K562 (cell line): ENCODE data around the gene ETNK1. TPM values are rescaled to one million over a fixed set of nuclear protein-coding genes. Genes with fewer than 3 reads are reported as not detected.
A peak's percentile ranks its signal among the peaks of the same experiment; 100 is the strongest.

Source experiments
- CHD7 ChIP-seq: fragments of 200-600 bp; sonication (generic); IDR thresholded peaks from one replicate; pipeline ENCODE4 v1.6.1; 2012; ENCODE audit warnings: mild to moderate bottlenecking, low read depth, low read length, inconsistent platforms
- DMBX1 ChIP-seq: fragments of 250-450 bp; sonication (Bioruptor Pico); IDR thresholded peaks from 2 replicates; pipeline ENCODE4 v1.8.0; 2022; ENCODE audit warnings: inconsistent platforms, mild to moderate bottlenecking, moderate library complexity, borderline replicate concordance
- FOXK1 ChIP-seq: sonication (generic); formaldehyde crosslinking; IDR thresholded peaks from 2 replicates; pipeline ENCODE4 v1.8.0; 2022; ENCODE audit warnings: missing genetic modification reagents, mild to moderate bottlenecking, borderline replicate concordance
- REST ChIP-seq, 2 experiments: fragments of 450-650 bp; formaldehyde crosslinking in 1 of 2; IDR thresholded peaks; 2 replicates each; pipeline versions ENCODE4 v1.4.0 to v1.6.1; 2014 to 2020; ENCODE audit warnings: mild to moderate bottlenecking in 2 of 2, borderline replicate concordance in 1 of 2, low read depth in 1 of 2
- RNF2 ChIP-seq: sonication (generic); IDR thresholded peaks from 2 replicates; pipeline ENCODE4 v1.6.1; 2016
- TCF3 ChIP-seq: sonication (generic); formaldehyde crosslinking; IDR thresholded peaks from 2 replicates; pipeline ENCODE4 v1.4.0; 2020; ENCODE audit warnings: mild to moderate bottlenecking, missing genetic modification reagents
- polyA plus RNA-seq, 8 experiments: library from polyadenylated mRNA; depleted of rRNA in 4 of 8; stranded (reverse) in 5 of 8; unstranded in 3 of 8; fragments of >200 nt; fragmentation: Nextera tagmentation in 2 of 8; fragmentation: Illumina TruSeq in 1 of 8; extraction: Ambion mirVana in 2 of 8; extraction: Trizol in 1 of 8; gene quantifications; 2 replicates each; pipeline versions ENCODE4 v1.2.1 to v1.2.3, GENCODE V29; 2011 to 2014; ENCODE audit warnings: inconsistent platforms in 1 of 8, missing spikeins in 1 of 8
- total RNA-seq, 7 experiments: library from RNA; depleted of rRNA in 6 of 7; stranded (reverse); fragments of >200 nt in 6 of 7; fragmentation: Illumina TruSeq in 2 of 7; extraction: Trizol in 2 of 7; gene quantifications; 2 replicates each; pipeline versions ENCODE4 v1.2.1 to v1.2.3, GENCODE V29; 2011 to 2021; ENCODE audit warnings: low replicate concordance in 1 of 7

The ETNK1 gene
- total and polyA plus RNA-seq, 9 of the 15 experiments (the other 6 are each of a cell fraction or from before 2014, with no cell fraction given): 10.0 to 70.5 (median 36.0) TPM

- TF ChIP-seq CHD7 (no peak), TCF3 (no peak), RNF2 (no peak; the same call in 1 of the 2 replicates), DMBX1 (CRISPR knock-in tag) (no peak), FOXK1 (CRISPR knock-in tag) (peak; percentile 22; the same call in 1 of the 2 replicates), REST (IDR thresholded peaks at IDR 0.05; ENCODE audit: borderline replicate concordance) (peak; percentile 31; the same call in 1 of the 2 replicates), REST (CRISPR knock-in tag; IDR thresholded peaks at IDR 0.05; ENCODE audit: low read depth) (no peak)
These were observed at the start of gene ETNK1 (continued) for GRCh38 chr12:22624870-22625761.
